Smooth muscle cell (in vitro differentiated cells): ENCODE measurements around the gene IFIH1. TPM values are rescaled to one million over a fixed set of nuclear protein-coding genes. Genes with fewer than 3 reads are reported as not detected.

Experiments
- DNase-seq: peaks from one replicate; lab custom pipeline; 2025; ENCODE audit not compliant: unreplicated experiment; lab: John Stamatoyannopoulos, UW
- H2AFZ ChIP-seq: fragments of 200-600 bp; sonication (generic); 2 replicates; pipeline ENCODE4 v1.6.0; 2016; ENCODE audit warnings: antibody characterized with exemption, low read depth, mild to moderate bottlenecking
- H3F3A ChIP-seq: fragments of 200-600 bp; sonication (generic); 2 replicates; pipeline ENCODE4 v1.6.0; 2017; ENCODE audit warnings: antibody characterized with exemption, low read depth
- H3K27ac ChIP-seq: fragments of 200-600 bp; sonication (generic); 2 replicates; pipeline ENCODE4 v1.5.1; 2016; ENCODE audit warnings: low read depth, mild to moderate bottlenecking
- H3K27me3 ChIP-seq: fragments of 200-600 bp; sonication (generic); 2 replicates; pipeline ENCODE4 v1.6.1; 2016; ENCODE audit warnings: low read depth, mild to moderate bottlenecking
- H3K36me3 ChIP-seq: fragments of 200-600 bp; sonication (generic); 2 replicates; pipeline ENCODE4 v1.5.1; 2016; ENCODE audit warnings: low read depth
- H3K4me1 ChIP-seq: fragments of 200-600 bp; sonication (generic); 2 replicates; pipeline ENCODE4 v1.5.1; 2016; ENCODE audit warnings: low read depth
- H3K4me2 ChIP-seq: fragments of 200-600 bp; sonication (generic); 2 replicates; pipeline ENCODE4 v1.6.0; 2016; ENCODE audit warnings: mild to moderate bottlenecking
- H3K4me3 ChIP-seq: fragments of 200-600 bp; sonication (generic); 2 replicates; pipeline ENCODE4 v1.5.1; 2016; ENCODE audit warnings: mild to moderate bottlenecking
- H3K79me2 ChIP-seq: fragments of 200-600 bp; sonication (generic); 2 replicates; pipeline ENCODE4 v1.6.0; 2016; ENCODE audit warnings: low read depth, mild to moderate bottlenecking
- H3K9ac ChIP-seq: fragments of 200-600 bp; sonication (generic); 2 replicates; pipeline ENCODE4 v1.6.0; 2016; ENCODE audit warnings: low read depth
- H3K9me3 ChIP-seq: fragments of 200-600 bp; sonication (generic); replicated peaks from 2 replicates; pipeline ENCODE4 v1.5.1; 2016; ENCODE audit warnings: low read depth
- H4K20me1 ChIP-seq: fragments of 200-600 bp; sonication (generic); 2 replicates; pipeline ENCODE4 v1.6.0; 2016; ENCODE audit warnings: low read depth
- CTCF ChIP-seq: fragments of 200-600 bp; sonication (generic); IDR thresholded peaks from 2 replicates; pipeline ENCODE4 v1.5.1; 2017; ENCODE audit warnings: borderline replicate concordance, mild to moderate bottlenecking, antibody characterized with exemption; ENCODE audit not compliant: insufficient read depth, poor library complexity, severe bottlenecking
- WGBS: methylation state at CpG from one replicate; pipeline ENCODE4 v1.1.7; 2016; ENCODE audit warnings: low lambda C conversion rate; 5-methylcytosine and 5-hydroxymethylcytosine counted together
- polyA plus RNA-seq: library from polyadenylated mRNA; unstranded; fragments of >200 nt; fragmentation: Nextera tagmentation; extraction: Ambion mirVana; gene quantifications from 2 replicates; pipeline ENCODE4 v1.2.1, GENCODE V29; 2016
- total RNA-seq: library from RNA; depleted of rRNA; stranded (reverse); fragments of >200 nt; gene quantifications from 2 replicates; pipeline ENCODE4 v1.2.3, GENCODE V29; 2014

Gene IFIH1
- total and polyA plus RNA-seq, 2 experiments from 2014 or later = 0.24 to 2.3 TPM

- no peak overlapping the region for H3K4me2 ChIP-seq
Measured at GRCh38 chr2:162300266-162300665, 18.2 kb downstream of the IFIH1 start.

DNA sequence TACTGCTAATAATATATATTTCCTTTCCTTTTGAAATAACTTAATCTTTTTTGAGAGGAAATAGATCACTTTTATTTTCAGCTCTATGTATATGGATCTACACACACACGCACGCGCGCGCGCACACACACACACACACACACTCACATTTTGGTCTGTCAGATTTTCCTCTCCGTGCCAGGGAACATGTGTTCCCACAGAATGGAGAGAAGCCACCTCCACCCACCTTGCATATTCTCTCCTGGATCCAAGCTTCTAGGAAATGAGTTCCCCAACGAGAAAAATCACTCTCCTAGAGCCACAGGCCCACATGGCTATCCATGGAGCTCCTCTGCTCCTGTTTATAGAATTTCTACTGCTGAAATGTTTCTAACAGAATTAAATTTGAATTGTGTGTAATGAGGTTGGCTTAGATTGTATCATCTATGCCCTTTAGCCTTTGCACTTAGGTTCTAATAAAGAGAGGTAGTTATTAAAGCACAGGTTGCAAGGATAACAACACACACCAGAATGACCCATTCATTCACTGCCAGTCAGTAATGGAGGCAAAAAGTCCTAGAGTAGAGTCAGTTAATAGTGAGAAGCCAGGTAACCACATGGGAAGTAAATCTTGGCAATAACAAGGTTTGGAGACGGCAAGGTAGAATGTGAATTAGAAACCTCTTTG, 19.7 kb downstream of the IFIH1 start:
- H3K9ac ChIP-seq = no peak overlapping the region
- no peaks in the 10 kb centered on the region for H3K9me3 ChIP-seq
- no peaks in the 10 kb centered on the region for H3K36me3 ChIP-seq
- no peak overlapping the region for H3K4me2 ChIP-seq
- no peak overlapping the region for H3K4me3 ChIP-seq
- no peak for TF ChIP-seq CTCF
- H3K27me3 ChIP-seq = peaks cover 9% of the 10 kb centered on the region
- no peaks in the 10 kb centered on the region for H3F3A ChIP-seq
- no peak overlapping the region for H2AFZ ChIP-seq
- H3K4me1 ChIP-seq = no peaks in the 10 kb centered on the region
- no peak for DNase-seq
- no peaks in the 10 kb centered on the region for H3K79me2 ChIP-seq
- H3K27ac ChIP-seq = no peak overlapping the region
- whole genome bisulfite sequencing = 93% methylated on average over 9 of the region's 9 CpGs
- H4K20me1 ChIP-seq = no peaks in the 10 kb centered on the region

More at GRCh38 chr2:162300266-162300665, 18.2 kb downstream of the IFIH1 start:
- Histone ChIP-seq H3K4me1 (no peaks in the 10 kb centered on the region), H3K9me3 (no peaks in the 10 kb centered on the region), H3K27me3 (peaks cover 9% of the 10 kb centered on the region), H3K79me2 (no peaks in the 10 kb centered on the region), H3F3A (no peaks in the 10 kb centered on the region), H3K27ac (no peak overlapping the region), H3K36me3 (no peaks in the 10 kb centered on the region), H4K20me1 (no peaks in the 10 kb centered on the region), H3K4me3 (no peak overlapping the region), H2AFZ (no peak overlapping the region), H3K9ac (no peak overlapping the region)
- no peak for TF ChIP-seq CTCF
- DNase-seq = no peak

DNA sequence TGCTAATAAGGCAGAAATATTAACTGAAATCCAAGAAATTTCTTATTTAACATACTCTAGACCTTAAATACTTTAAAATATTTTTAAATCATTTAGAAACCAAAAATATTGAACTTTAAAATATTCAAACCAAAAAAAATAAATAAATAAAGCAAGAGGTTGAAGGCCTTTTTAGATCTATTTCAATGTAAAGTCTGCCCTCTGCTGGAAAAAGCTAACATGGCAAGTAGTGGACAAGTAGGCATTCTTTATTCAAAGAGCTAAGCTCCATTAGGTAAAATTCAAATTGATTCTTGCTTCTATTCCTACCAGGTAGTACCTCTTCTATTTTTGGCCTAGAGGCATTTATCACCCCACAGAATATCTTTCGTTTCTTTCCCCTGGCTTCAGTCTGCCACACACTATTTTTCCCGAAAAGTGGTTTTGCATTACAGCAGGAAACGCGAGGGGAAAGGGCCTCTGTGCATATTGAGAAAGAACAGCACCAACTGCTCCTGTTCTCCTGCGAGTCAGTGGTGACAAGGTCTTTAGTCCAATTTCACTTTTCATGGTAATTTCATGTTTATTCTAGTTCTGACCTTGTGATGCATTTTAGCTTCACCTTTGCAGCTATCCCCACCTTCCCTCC, 20.4 kb downstream of the IFIH1 start:
- peak; percentile 97 for TF ChIP-seq CTCF
- no peak overlapping the region for H2AFZ ChIP-seq
- H3K4me1 ChIP-seq = no peaks in the 10 kb centered on the region
- no peak overlapping the region for H3K4me3 ChIP-seq
- peaks cover 9% of the 10 kb centered on the region for H3K27me3 ChIP-seq
- H4K20me1 ChIP-seq = no peaks in the 10 kb centered on the region
- WGBS = 58% methylated on average over 5 of the region's 5 CpGs
- H3K9me3 ChIP-seq = no peaks in the 10 kb centered on the region
- H3K9ac ChIP-seq = no peak overlapping the region
- H3F3A ChIP-seq = no peaks in the 10 kb centered on the region
- no peaks in the 10 kb centered on the region for H3K79me2 ChIP-seq
- DNase-seq = no peak
- no peaks in the 10 kb centered on the region for H3K36me3 ChIP-seq
- H3K4me2 ChIP-seq = no peak overlapping the region
- H3K27ac ChIP-seq = no peak overlapping the region

GRCh38 chr2:162295009-162295408, 23.5 kb downstream of the IFIH1 start:
- no peaks in the 10 kb centered on the region for H3K4me1 ChIP-seq
- H3F3A ChIP-seq = no peaks in the 10 kb centered on the region
- H3K4me2 ChIP-seq = no peak overlapping the region
- peak overlapping the region; percentile 31 for H3K27ac ChIP-seq
- H3K4me3 ChIP-seq = no peak overlapping the region
- peaks cover 9% of the 10 kb centered on the region for H3K27me3 ChIP-seq
- no peak for DNase-seq
- H3K9ac ChIP-seq = no peak overlapping the region
- 42% methylated on average over 2 of the region's 2 CpGs for WGBS
- no peaks in the 10 kb centered on the region for H4K20me1 ChIP-seq
- H2AFZ ChIP-seq = no peak overlapping the region
- no peak for TF ChIP-seq CTCF
- H3K36me3 ChIP-seq = no peaks in the 10 kb centered on the region
- no peaks in the 10 kb centered on the region for H3K9me3 ChIP-seq
- no peaks in the 10 kb centered on the region for H3K79me2 ChIP-seq
